ENCODE data around the gene MYH6.
A peak's percentile ranks its signal among the peaks of the same experiment; 100 is the strongest.

MYH6 gene

DNA sequence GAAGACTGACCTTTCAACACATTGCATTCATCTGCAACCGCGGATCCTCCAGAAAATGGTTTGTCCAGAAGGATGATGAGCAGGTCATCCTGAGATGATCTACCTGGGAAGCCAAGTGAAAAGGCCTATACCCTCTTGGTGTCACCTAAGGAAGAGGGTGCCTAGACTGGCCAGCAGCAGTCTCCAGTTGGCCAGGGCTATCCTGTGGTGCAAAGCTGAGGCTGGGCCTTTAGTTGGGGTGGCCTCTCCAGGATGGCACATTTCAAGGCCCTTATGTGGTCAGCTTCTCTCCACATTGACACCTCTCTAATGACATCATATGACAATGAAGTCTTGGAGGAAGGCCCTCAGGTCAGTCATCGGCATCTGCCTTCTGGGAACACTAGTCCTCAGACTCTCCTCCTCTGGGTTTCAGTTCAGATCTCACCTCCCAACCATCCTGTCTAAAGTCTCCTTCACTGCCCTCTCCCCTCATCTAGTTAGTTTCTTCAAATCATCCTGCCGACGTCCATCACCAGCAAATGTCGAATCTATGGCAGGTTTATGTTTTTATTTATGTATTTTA, 52.1 kb downstream of the MYH6 start:
- DNase-seq (ENCODE audit: low spot score): no peak

DNA sequence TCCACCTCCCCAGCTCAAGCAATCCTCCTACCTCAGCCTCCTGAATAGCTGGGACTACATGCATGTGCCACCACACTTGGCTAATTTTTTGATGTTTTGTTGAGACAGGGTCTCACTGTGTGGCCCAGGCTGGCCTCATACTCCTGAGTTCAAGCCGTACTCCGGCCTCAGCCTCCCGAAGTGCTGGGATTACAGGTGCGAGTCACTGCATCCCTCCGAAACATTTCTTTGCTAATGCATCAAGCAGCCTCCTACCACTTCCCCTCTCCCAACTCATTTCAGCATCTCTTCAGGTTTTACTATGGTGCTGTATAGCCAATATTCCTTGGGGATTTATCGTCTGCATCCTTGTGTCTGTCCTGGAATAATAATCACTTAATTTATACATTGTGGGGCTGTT, 53.1 kb downstream of the MYH6 start:
- no peak for DNase-seq (ENCODE audit: low spot score)

DNA sequence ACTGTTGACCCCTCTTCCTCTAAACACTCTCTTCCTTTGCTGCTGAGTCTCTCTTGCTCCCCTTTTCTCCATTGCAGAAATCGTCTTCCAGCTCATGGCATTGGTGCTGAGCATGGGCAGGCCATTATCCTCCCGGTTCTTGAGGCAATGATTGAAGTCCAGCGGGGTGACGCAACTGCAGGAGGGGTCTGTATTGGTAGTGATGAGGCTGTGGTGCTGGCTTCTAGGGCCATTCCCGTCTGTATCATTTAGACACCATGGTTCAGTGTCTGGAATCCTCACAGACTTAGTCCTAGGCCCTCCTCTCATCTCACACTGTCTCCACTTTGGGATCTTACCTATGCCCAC, 54.7 kb downstream of the MYH6 start:
- DNase-seq (ENCODE audit: low spot score): no peak

DNA sequence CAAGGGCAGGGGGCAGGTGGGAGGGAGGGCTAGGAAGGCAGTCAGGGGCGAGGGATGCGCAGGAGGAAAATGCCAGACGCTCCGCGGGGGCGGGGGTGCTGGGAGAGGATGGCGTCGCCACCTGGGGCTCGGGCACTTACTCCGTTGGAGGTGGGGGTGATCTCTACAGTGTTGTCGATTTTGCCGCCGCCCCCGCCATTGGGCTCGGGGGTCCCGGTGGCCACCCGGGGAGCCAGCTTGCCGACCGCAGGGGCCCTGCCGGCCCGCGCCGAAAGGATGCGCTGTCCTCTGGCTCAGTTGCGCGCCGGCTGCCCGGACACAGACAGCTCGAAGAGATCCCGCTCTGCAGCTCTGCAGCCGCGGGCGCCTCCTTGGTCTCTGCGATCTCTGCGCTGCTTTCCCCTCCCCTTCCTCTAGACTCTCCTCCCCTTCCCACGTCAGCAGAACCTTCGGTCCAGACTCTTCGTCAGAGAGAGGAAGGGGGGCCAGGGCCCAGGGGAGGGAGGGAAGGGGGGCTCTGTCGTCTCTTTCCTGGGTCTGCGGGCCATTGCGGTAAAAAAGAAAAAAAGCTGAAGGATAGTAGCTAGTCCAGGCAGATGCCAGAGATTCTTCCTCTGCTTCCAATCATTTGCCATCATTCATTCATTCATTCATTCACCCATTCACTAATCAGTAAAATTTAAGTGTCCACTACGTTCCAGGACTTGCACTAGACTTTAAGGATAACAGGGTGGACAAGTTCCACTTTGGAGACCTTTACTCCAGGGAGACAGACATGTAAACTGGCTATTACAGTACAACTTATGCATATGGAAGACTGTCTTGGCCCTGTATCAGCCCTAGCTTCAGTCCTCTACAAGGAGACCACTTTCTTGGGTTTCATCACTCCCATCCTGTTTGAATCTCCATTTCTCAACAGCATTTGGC, 55.3 kb downstream of the MYH6 start, which contains the start of gene SLC22A17:
Gene SLC22A17, minus strand, starts transcription at position 382 of the 927 bp plus-strand sequence.
- peak; percentile 92 for DNase-seq (ENCODE audit: low spot score)

DNA sequence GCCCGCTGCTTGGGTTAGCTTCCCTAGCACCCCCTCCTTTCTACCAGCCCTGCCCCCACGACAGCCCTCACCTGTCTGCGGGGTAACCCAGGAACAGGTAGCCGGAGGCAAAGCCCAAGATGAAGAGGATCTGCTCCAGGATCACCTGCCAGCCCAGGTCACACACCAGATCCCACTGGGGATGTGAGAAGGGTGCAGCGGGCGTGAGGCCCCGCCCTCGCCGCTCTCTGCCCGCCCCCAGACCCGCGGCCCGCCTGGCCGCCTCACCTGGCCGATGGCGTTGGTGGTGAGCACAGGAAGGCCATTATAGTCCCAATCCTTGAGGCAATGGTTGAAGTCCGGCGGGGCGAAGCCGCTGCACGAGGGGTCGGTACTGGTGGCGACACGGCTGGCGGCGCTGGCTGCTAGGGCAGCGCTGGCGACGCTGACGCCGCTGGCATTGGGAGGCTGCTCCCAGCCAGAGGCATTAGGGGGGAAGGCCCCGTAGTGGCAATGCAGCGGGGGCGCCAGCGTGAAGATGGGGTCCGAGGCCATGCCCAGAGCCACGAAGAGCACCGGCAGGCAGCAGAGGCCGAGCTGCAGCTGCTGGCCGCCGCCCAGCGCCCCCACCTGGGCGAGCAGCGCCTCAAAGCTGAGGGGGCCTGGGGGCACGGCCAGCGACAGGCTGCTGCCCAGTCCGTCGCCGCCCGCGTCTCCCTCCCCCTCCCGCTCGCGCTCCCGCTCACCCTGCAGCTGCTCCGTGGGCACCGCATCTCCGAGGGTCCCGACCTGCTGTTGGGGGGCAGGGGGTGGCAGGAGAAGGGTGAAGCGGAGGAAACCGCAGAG, 56.2 kb downstream of the MYH6 start:
- DNase-seq (ENCODE audit: low spot score): no peak

DNA sequence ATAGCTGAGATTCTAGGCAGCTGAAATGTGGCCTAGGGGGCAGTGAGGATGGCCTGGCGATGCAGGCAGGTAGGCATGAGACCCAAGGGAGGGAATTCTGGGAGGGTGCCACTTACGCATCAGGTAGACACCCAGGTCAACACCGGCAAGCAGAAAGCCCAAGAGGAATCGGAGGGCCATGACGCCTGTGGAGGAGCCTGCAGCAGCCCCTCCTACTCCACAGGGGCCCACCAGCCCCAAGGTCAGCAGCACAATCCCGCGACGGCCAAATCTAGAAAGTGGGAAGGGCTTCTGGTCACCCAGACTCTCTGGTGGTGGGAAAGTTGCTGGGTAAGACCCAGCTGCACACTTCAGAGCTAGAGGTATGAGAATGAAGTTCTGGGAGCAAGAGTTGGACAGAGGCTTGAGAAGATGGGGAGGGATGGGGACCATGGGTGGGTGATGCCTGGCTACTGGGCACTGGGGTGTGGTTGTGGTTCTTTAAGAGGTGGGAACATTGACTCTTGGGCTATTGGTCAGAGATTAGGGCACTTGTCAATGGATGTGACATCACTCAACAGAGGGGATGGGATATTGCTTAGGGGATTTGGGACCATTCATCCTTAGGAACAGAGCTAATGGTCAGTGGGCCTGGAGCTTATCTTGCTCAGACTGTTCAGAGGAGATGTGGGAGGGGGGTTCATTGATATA, 58.8 kb downstream of the MYH6 start:
- DNase-seq (ENCODE audit: low spot score): no peak

DNA sequence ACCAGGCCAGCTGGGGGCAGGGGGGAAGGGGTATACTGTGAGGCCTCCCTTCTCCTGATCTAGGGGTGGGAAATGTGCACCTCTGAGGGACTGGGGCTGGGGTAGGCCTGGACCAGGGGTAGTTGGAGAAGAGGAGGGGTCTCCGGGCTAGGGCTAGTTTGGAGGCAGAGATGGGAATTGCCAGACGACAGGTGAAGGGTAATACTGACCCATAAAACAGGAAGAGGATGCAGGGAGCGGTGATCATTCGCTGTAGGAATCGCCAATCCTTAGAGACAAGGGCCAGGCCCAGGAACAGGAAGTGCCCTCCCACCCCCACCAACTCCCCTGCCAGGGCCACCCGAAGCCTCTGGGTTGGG, 59.8 kb downstream of the MYH6 start:
- no peak for DNase-seq (ENCODE audit: low spot score)

DNA sequence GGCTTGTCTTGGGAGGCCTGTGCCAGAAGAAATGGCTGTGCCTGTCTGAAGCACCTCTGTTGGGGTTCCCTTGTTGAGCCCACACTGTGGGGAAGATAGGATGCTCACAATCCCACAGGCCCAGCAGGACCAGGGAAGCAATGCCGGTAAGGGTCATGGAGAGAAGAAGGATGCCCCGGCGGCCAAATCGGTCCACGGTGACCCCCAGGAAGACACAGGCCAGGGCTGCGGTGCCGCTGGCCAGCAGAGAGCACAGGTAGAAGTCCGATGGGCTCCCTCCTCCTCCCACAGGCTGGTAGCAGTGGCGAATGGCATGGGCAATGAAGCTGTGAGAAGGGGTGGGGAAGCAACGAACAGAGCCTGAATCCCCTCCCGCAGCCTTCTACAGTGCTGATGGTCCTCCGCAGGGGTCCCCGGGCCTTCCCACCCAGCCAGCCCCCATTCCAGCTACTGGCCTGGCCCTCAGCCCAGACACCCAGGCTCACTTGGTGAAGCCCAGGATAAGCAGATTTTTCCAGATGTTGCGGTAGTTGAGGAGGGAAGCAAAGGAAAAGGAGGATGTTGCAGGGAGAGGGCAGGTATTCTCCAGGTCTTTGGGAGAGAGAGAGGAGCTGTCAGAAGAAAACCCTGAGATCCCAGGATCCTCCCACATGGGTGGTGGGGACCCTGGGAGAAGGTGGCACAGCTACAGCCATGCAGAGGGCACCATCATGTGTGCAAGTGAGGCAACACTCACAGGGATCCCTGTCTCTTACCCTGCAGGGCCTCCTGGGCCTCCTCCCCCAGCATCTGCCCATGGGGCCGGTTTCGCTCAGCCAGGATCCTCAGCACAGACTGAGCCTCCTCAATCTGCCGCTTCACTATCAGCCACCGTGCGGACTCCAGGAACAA, 60.4 kb downstream of the MYH6 start:
- DNase-seq (ENCODE audit: low spot score): no peak

DNA sequence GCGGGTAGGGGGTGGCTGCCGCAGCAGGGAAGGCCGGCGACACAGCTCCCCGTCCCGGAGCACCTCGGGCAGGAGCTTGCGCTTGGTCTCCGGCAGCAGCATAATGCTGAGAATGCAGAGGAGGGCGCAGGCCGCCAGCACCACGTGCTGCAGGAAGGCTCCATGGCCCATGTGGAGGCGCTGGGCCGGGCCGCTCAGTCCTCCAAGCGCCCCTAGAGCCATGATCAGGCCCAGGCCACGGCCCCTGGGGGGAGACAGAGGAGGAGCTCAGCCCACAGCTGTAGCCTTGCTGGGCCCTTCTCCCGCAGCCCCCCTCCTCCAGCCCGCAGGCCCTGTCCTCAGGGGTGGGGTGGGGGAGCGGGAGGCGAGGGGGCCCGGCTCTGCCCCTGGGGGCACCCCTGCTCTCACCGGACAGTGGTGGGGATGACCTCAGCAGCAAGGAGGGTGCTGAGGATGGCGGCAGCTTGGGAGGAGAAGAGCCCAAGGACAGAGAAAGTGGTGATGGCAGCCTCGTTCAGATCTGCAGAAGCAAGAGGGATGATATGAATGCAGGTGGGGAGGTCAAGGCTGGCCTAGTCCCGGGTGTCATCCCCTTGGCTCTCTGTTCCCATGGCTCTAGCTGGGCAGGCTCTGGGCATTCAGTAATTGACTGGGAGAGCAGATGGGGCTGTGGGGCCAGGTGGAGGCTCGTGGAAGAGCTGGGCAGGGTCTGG, 61.2 kb downstream of the MYH6 start:
- DNase-seq (ENCODE audit: low spot score): no peak

DNA sequence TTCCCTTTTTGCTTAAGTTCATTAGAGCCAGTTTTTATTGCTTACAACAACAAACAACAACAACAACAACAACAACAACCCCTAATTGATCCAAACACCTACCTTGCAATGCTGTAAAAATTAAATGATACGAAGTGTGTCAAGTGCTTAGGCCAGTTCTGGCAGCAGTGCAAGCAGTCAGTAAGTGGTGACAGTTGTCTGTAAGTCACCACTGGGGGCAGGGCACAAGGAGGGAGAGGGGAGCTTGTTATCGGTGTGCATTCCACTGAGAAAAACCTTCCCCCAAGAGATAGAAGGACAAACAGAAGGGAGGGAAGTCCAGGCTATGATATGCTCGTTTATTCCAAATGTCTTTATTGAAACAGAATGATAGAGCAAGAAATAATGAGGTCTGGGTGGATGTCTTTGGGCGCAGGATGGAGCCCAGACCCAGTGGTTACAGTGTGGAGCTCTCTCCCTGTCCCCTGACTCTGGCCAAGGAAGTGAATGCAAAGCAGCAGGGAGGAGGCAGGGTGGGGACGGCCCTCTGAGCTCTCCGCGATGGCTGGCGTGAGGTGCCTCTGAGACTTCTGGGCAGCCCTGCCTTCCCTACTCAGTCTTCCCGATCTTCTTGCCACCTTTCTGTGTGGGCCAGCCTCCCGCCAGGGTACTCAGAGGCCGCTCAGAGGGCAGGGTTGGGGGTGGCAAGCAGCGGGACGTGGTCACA, 61.9 kb downstream of the MYH6 start:
- no peak for DNase-seq (ENCODE audit: low spot score)

DNA sequence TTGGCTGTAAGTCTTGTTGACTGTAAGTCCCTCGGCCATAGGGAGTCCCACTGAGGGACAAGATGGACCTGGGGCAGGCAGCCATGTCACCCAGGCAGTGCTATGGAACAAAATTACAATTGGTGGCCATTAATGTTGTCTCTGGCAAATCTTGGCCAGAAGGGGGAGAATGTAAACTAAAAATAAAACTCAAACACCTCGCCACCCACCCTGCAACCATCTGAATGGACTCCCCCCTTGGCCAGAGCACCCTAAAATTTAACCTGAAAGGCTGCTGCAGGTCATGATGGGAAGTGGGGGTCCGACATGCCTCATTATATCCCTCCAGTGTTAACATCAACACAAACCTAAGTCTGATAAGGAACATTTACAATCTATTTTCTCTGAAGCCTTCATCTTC, 63.6 kb downstream of the MYH6 start:
- DNase-seq (ENCODE audit: low spot score): no peak

DNA sequence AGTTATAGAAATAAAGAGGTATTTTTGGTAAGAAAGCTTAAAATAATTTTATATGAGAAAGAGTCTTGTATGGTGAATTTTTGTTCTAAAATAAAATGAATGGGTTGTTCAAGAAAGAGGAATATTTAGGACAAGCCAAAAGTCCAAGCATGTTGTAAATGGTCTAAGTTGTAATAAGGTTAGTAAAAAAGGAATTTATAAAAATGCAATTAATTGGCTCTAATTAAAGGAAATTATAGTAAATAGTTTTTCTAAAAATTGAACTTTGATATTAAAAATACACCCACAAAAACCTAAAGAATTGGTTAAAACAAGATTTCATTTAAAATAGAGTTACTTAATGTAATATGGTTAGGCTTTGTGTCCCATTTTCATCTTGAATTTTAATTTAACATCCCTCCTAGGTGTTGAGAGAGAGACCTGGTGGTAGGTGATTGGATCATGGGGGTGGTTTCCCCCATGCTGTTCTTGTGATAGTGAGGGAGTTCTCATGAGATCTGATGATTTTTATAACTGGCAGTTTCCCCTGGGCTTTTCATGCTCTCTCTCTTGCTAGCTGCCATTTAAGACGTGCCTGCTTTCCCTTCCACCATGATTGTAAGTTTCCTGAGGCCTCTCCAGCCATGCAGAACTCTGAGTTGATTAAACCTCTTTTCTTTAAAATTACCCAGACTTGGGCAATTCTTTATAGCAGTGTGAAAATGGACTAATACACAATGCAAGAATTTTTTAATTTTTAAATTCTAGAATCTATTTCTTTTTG, 68.4 kb downstream of the MYH6 start:
- DNase-seq (ENCODE audit: low spot score): no peak

DNA sequence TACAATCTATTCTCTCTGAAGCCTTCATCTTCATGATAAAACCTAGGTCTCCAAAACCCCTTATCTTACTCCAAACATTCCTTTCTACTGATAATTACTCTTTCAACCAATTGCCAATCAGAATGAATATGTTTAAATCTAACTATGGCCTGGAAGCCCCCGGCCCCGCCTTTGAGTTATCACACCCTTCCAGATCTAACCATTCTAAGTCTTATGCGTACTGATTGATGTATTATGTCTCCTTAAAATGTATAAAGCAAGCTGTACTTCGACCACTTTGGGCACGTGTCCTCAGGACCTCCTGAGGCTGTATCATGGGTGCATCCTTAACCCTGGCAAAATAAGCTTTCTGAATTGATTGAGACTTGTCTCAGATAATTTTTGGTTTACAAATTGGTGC, 72.5 kb downstream of the MYH6 start:
- DNase-seq (ENCODE audit: low spot score): no peak

All from hepatic stellate cell (primary cell).